ENCODE measurements around the gene CDH4. TPM values are rescaled to one million over a fixed set of nuclear protein-coding genes. Genes with fewer than 3 reads are reported as not detected.

CDH4 gene
- total RNA-seq, 1 experiment from 2014 or later: 5.3 TPM

GRCh38 chr20:61600016-61600415 is 348.0 kb downstream of the CDH4 start (continued):
- TF ChIP-seq CTCF (IDR thresholded peaks at IDR 0.05) (no peak), ESRRA (CRISPR knock-in tag; IDR thresholded peaks at IDR 0.05; ENCODE audit: borderline replicate concordance) (no peak)

GRCh38 chr20:61601361-61601760 is 349.3 kb downstream of the CDH4 start:
- H3K27ac Mint-ChIP-seq: no peak overlapping the region
- no peak overlapping the region for H3K4me3 Mint-ChIP-seq
- no peak for ATAC-seq
- ChIA-PET CTCF (no interaction called here), POLR2A (no interaction called here)
- peaks cover 26% of the 10 kb centered on the region for H3K9me3 Mint-ChIP-seq
- TF ChIP-seq RELA (CRISPR knock-in tag; IDR thresholded peaks at IDR 0.05; ENCODE audit: borderline replicate concordance) (no peak), CREM (CRISPR knock-in tag; IDR thresholded peaks at IDR 0.05) (no peak), NR1H2 (CRISPR knock-in tag; IDR thresholded peaks at IDR 0.05) (no peak), NFATC4 (CRISPR knock-in tag; IDR thresholded peaks at IDR 0.05) (no peak), IRF1 (CRISPR knock-in tag; IDR thresholded peaks at IDR 0.05) (no peak), ZNF317 (CRISPR knock-in tag; IDR thresholded peaks at IDR 0.05; ENCODE audit: borderline replicate concordance, low read depth) (no peak), AFF4 (CRISPR knock-in tag; IDR thresholded peaks at IDR 0.05; ENCODE audit: borderline replicate concordance) (no peak), ZNF281 (CRISPR knock-in tag; IDR thresholded peaks at IDR 0.05) (no peak), ELF4 (CRISPR knock-in tag; IDR thresholded peaks at IDR 0.05; ENCODE audit: low read depth) (no peak), ZBTB43 (CRISPR knock-in tag; IDR thresholded peaks at IDR 0.05) (no peak), ZNF232 (CRISPR knock-in tag; IDR thresholded peaks at IDR 0.05) (no peak)
- no peaks in the 10 kb centered on the region for H3K4me1 Mint-ChIP-seq
- H3K36me3 Mint-ChIP-seq: peaks cover 9% of the 10 kb centered on the region
- H3K27me3 Mint-ChIP-seq (ENCODE audit: low read depth): peaks cover 21% of the 10 kb centered on the region
- no peak for DNase-seq (ENCODE audit: low spot score)

GRCh38 chr20:61601853-61602252 is 349.8 kb downstream of the CDH4 start:
- H3K4me1 Mint-ChIP-seq: no peaks in the 10 kb centered on the region
- H3K4me3 Mint-ChIP-seq: no peak overlapping the region
- ATAC-seq (no peak), DNase-seq (ENCODE audit: low spot score) (no peak)
- peaks cover 22% of the 10 kb centered on the region for H3K9me3 Mint-ChIP-seq
- peaks cover 23% of the 10 kb centered on the region for H3K27me3 Mint-ChIP-seq (ENCODE audit: low read depth)
- H3K27ac Mint-ChIP-seq: no peak overlapping the region
- H3K36me3 Mint-ChIP-seq: peaks cover 4% of the 10 kb centered on the region
- POLR2A ChIA-PET: interaction anchor here (0.7 kb wide), 1 partner anchor 323 kb away, joined by 6 read pairs; no protein-coding TSS in a partner anchor
- CTCF ChIA-PET: interaction anchor here (0.7 kb wide), 1 partner anchor 41 kb away, joined by 3 read pairs; no protein-coding TSS in a partner anchor
- TF ChIP-seq ZNF512 (CRISPR knock-in tag; IDR thresholded peaks at IDR 0.05; ENCODE audit: borderline replicate concordance) (no peak), SMAD4 (CRISPR knock-in tag; IDR thresholded peaks at IDR 0.05) (no peak), NR2C2 (CRISPR knock-in tag; IDR thresholded peaks at IDR 0.05) (no peak), FOXP4 (CRISPR knock-in tag; IDR thresholded peaks at IDR 0.05) (no peak), ELF4 (CRISPR knock-in tag; IDR thresholded peaks at IDR 0.05; ENCODE audit: low read depth) (no peak), IRF2 (CRISPR knock-in tag; IDR thresholded peaks at IDR 0.05; ENCODE audit: borderline replicate concordance, low read depth) (no peak), SP1 (CRISPR knock-in tag; conservative IDR thresholded peaks at IDR 0.05) (no peak), SMAD3 (CRISPR knock-in tag; IDR thresholded peaks at IDR 0.05; ENCODE audit: borderline replicate concordance) (no peak)
